HG02884 (cell line): ENCODE data around the gene HACD2.
"Not testable (repeated sequence)": the region's sequence is repeated elsewhere in the genome, so short reads cannot be mapped to it uniquely, and the experiment has no call there.

Source experiments
- ATAC-seq: cut with Tn5 transposase; IDR thresholded peaks from one replicate; pipeline ENCODE4 v1.9.1; 2021; ENCODE audit warnings: mild to moderate bottlenecking, moderate library complexity; ENCODE audit not compliant: unreplicated experiment

Gene HACD2

GRCh38 chr3:123611674-123612073, 26.8 kb upstream of the HACD2 start:
- ATAC-seq, result not testable (repeated sequence)

GRCh38 chr3:123611082-123611481, 26.2 kb upstream of the HACD2 start:
- no peak for ATAC-seq

GRCh38 chr3:123610331-123610730, 25.5 kb upstream of the HACD2 start:
- peak; percentile 77 for ATAC-seq

- no peak for ATAC-seq
These were observed 24.2 kb upstream of the HACD2 start for GRCh38 chr3:123609063-123609462.

GRCh38 chr3:123608263-123608937, 23.5 kb upstream of the HACD2 start:
- no peak for ATAC-seq

GRCh38 chr3:123606527-123606926, 21.7 kb upstream of the HACD2 start:
- no peak for ATAC-seq

- peak; percentile 72 for ATAC-seq
These were observed 21.0 kb upstream of the HACD2 start for GRCh38 chr3:123605789-123606234.

GRCh38 chr3:123603153-123603552, 18.3 kb upstream of the HACD2 start:
- not testable (repeated sequence) for ATAC-seq

GRCh38 chr3:123602325-123602724, 17.5 kb upstream of the HACD2 start:
- ATAC-seq, result no peak

GRCh38 chr3:123600863-123601262, 16.0 kb upstream of the HACD2 start:
- not testable (repeated sequence) for ATAC-seq

- no peak for ATAC-seq
These were observed 12.7 kb upstream of the HACD2 start for GRCh38 chr3:123597561-123597960.

GRCh38 chr3:123595396-123596180, 10.7 kb upstream of the HACD2 start:
- ATAC-seq, result no peak

GRCh38 chr3:123593381-123593780, 8.5 kb upstream of the HACD2 start:
- no peak for ATAC-seq

- ATAC-seq, result no peak
These were observed 6.0 kb upstream of the HACD2 start for GRCh38 chr3:123590685-123591450.

GRCh38 chr3:123587401-123587800, 2.5 kb upstream of the HACD2 start:
- ATAC-seq, result no peak

- no peak for ATAC-seq
These were observed 2.1 kb upstream of the HACD2 start for GRCh38 chr3:123586968-123587367.

GRCh38 chr3:123586131-123586530, 1.3 kb upstream of the HACD2 start:
- ATAC-seq, result no peak

GRCh38 chr3:123584284-123584987, 417 bp downstream of the HACD2 start:
- peak; percentile 31 for ATAC-seq

GRCh38 chr3:123583561-123583960, 1.3 kb downstream of the HACD2 start:
- no peak for ATAC-seq

GRCh38 chr3:123582315-123582714, 2.5 kb downstream of the HACD2 start:
- ATAC-seq, result no peak

- peak; percentile 81 for ATAC-seq
These were observed 8.7 kb downstream of the HACD2 start for GRCh38 chr3:123576122-123576521.
